OCI-LY3 (cell line): Measurements from ENCODE around the gene RPUSD4.

Experiments
- H2AFZ ChIP-seq: fragments of 200-600, 300-600 bp; shearing (Covaris generic); 2 replicates; pipeline ENCODE4 v1.6.0; 2014; ENCODE audit warnings: antibody characterized with exemption, low read depth, low read length
- H3K27ac ChIP-seq: fragments of 200-600, 300-600 bp; sonication (generic); 2 replicates; pipeline ENCODE4 v1.5.1; 2014; ENCODE audit warnings: mild to moderate bottlenecking, low read length, moderate library complexity, mixed read lengths
- H3K27me3 ChIP-seq: fragments of 200-600, 300-600 bp; sonication (generic); 2 replicates; pipeline ENCODE4 v1.6.1; 2014; ENCODE audit warnings: low read depth, low read length, mixed read lengths
- H3K36me3 ChIP-seq: fragments of 200-600, 300-600 bp; sonication (generic); replicated peaks from 2 replicates; pipeline ENCODE3; 2014; ENCODE audit warnings: low read depth, low read length, mixed read lengths
- H3K4me1 ChIP-seq: fragments of 300-600, 200-600 bp; sonication (generic); 2 replicates; pipeline ENCODE4 v1.6.1; 2014; ENCODE audit warnings: low read length, mixed read lengths
- H3K4me2 ChIP-seq: fragments of 200-600, 300-600 bp; sonication (generic); 2 replicates; pipeline ENCODE4 v1.6.1; 2014; ENCODE audit warnings: low read length, mixed read lengths
- H3K4me3 ChIP-seq: fragments of 300-600, 200-600 bp; sonication (generic); 2 replicates; pipeline ENCODE4 v1.5.1; 2014; ENCODE audit warnings: antibody characterized with exemption, mild to moderate bottlenecking, low read length, moderate library complexity
- H3K79me2 ChIP-seq: fragments of 300-600, 200-600 bp; shearing (Covaris generic); 2 replicates; pipeline ENCODE4 v1.6.1; 2014; ENCODE audit warnings: mild to moderate bottlenecking, low read length, mixed read lengths
- H3K9ac ChIP-seq: fragments of 300-600, 200-600 bp; shearing (Covaris generic); 2 replicates; pipeline ENCODE4 v1.6.0; 2014; ENCODE audit warnings: mild to moderate bottlenecking, low read length, moderate library complexity
- H3K9me3 ChIP-seq: fragments of 200-600, 300-600 bp; shearing (Covaris generic); 2 replicates; pipeline ENCODE4 v1.6.1; 2014; ENCODE audit warnings: low read length, mixed read lengths; ENCODE audit not compliant: insufficient read depth
- H4K20me1 ChIP-seq: fragments of 200-600, 300-600 bp; sonication (generic); 2 replicates; pipeline ENCODE4 v1.6.1; 2016; ENCODE audit warnings: low read length, mixed read lengths; ENCODE audit not compliant: insufficient read depth
- CTCF ChIP-seq: fragments of 200-600, 300-600 bp; sonication (generic); IDR thresholded peaks from 2 replicates; pipeline ENCODE4 v1.5.1; 2014; ENCODE audit warnings: antibody characterized with exemption, low read length, low read depth
- EZH2phosphoT487 ChIP-seq: fragments of 200-600 bp; shearing (Covaris generic); IDR thresholded peaks from 2 replicates; pipeline ENCODE4 v1.6.1; 2018; ENCODE audit warnings: antibody characterized with exemption, mixed run types, low read depth

The RPUSD4 gene

GRCh38 chr11:126193038-126193478, 18.4 kb downstream of the RPUSD4 start:
- Histone ChIP-seq H3K27ac (no peak overlapping the region), H3K9ac (no peak overlapping the region), H3K79me2 (no peaks in the 10 kb centered on the region), H4K20me1 (no peaks in the 10 kb centered on the region), H3K27me3 (no peaks in the 10 kb centered on the region), H3K4me3 (no peak overlapping the region), H2AFZ (no peak overlapping the region), H3K4me2 (no peak overlapping the region), H3K9me3 (no peaks in the 10 kb centered on the region), H3K4me1 (peaks cover 31% of the 10 kb centered on the region), H3K36me3 (peaks cover 58% of the 10 kb centered on the region)
- no peak for TF ChIP-seq CTCF
- TF ChIP-seq EZH2phosphoT487 = no peak

GRCh38 chr11:126192361-126192760, 19.1 kb downstream of the RPUSD4 start:
- Histone ChIP-seq H3K4me2 (no peak overlapping the region), H3K36me3 (peaks cover 51% of the 10 kb centered on the region), H3K27ac (no peak overlapping the region), H3K4me3 (no peak overlapping the region), H4K20me1 (no peaks in the 10 kb centered on the region), H3K4me1 (peaks cover 38% of the 10 kb centered on the region), H2AFZ (no peak overlapping the region), H3K9ac (no peak overlapping the region), H3K9me3 (no peaks in the 10 kb centered on the region), H3K79me2 (no peaks in the 10 kb centered on the region), H3K27me3 (no peaks in the 10 kb centered on the region)
- TF ChIP-seq EZH2phosphoT487 (no peak), CTCF (no peak)

GRCh38 chr11:126191379-126192073, 19.9 kb downstream of the RPUSD4 start:
- no peak for TF ChIP-seq EZH2phosphoT487
- TF ChIP-seq CTCF = no peak
- H3K4me2 ChIP-seq = no peak overlapping the region
- no peaks in the 10 kb centered on the region for H4K20me1 ChIP-seq
- H3K4me1 ChIP-seq = peaks cover 47% of the 10 kb centered on the region
- no peak overlapping the region for H3K4me3 ChIP-seq
- no peaks in the 10 kb centered on the region for H3K9me3 ChIP-seq
- H2AFZ ChIP-seq = no peak overlapping the region
- H3K9ac ChIP-seq = no peak overlapping the region
- no peak overlapping the region for H3K27ac ChIP-seq
- peaks cover 43% of the 10 kb centered on the region for H3K36me3 ChIP-seq
- H3K27me3 ChIP-seq = no peaks in the 10 kb centered on the region
- no peaks in the 10 kb centered on the region for H3K79me2 ChIP-seq

- H4K20me1 ChIP-seq = no peaks in the 10 kb centered on the region
- TF ChIP-seq CTCF = no peak
- TF ChIP-seq EZH2phosphoT487 = no peak
- no peak overlapping the region for H3K4me3 ChIP-seq
- H3K27me3 ChIP-seq = no peaks in the 10 kb centered on the region
- no peaks in the 10 kb centered on the region for H3K9me3 ChIP-seq
- H2AFZ ChIP-seq = no peak overlapping the region
- H3K27ac ChIP-seq = no peak overlapping the region
- H3K4me1 ChIP-seq = peaks cover 49% of the 10 kb centered on the region
- H3K4me2 ChIP-seq = no peak overlapping the region
- H3K36me3 ChIP-seq = peaks cover 38% of the 10 kb centered on the region
- no peak overlapping the region for H3K9ac ChIP-seq
- H3K79me2 ChIP-seq = no peaks in the 10 kb centered on the region
These were observed 20.7 kb downstream of the RPUSD4 start for GRCh38 chr11:126190792-126191191.
